H1 (cell line): ENCODE results near the gene PPRC1. TPM values are rescaled to one million over a fixed set of nuclear protein-coding genes. Genes with fewer than 3 reads are reported as not detected.

Experiments used
- CBX8 ChIP-seq: fragments of 300-800, 300-1000 bp; sonication (generic); IDR thresholded peaks from 2 replicates; pipeline ENCODE4 v1.7.1; 2016; ENCODE audit warnings: low read depth, low read length, borderline replicate concordance
- E2F6 ChIP-seq: IDR thresholded peaks from 2 replicates; pipeline ENCODE4 v1.6.1; 2012; ENCODE audit warnings: inconsistent platforms
- polyA plus RNA-seq, 7 experiments: library from polyadenylated mRNA; depleted of rRNA in 3 of 7; stranded (reverse) in 5 of 7; unstranded in 2 of 7; fragments of >200 nt in 5 of 7; fragments of 200-250 nt in 2 of 7; gene quantifications; 1 replicate in 5 of 7; 2 replicates in 1 of 7; 4 replicates in 1 of 7; pipeline versions ENCODE4 v1.2.1 to v1.2.3, GENCODE V29; 2011 to 2013; ENCODE audit warnings: missing spikeins in 2 of 7, mixed read lengths in 2 of 7
- total RNA-seq: library from RNA; stranded (reverse); fragmentation: NEBNext Ultra II Directional; extraction: Animal tissue kit (Norgen Biotek cat#: 25700); gene quantifications from 2 replicates; pipeline ENCODE4 v1.2.1, GENCODE V29; 2021

The PPRC1 gene
- total and polyA plus RNA-seq, 2 of the 8 experiments (the other 6 are each of a cell fraction or from before 2014, with no cell fraction given) = 46.5 to 88.4 TPM

GRCh38 chr10:102157224-102157623 is 24.4 kb downstream of the PPRC1 start (continued):
- TF ChIP-seq E2F6 = no peak
- TF ChIP-seq CBX8 = no peak
